Measurements from ENCODE around the gene TASP1.

Gene TASP1

DNA sequence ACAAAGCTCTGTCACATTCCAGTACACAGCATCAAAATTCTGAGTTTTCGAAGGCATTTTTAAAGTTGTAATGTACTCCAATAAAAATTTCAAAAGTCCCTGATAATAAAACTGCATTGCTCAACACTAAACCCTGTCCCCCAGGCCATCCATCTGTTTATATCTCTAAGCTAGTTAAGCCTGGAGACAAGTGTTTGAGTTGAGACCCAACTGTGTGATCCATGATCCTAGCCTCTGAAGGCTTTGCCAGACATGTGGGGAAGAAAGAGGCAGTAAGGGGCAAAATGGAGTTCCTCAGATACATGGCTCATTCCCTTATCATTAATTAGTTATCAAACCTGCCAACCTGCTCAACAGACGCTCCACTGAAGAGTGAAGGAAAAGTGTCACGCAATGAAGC lies 219.3 kb downstream of the TASP1 start:
- H3K9ac ChIP-seq (ENCODE audit: low read length) = no peak overlapping the region
- no peaks in the 10 kb centered on the region for H3K4me1 ChIP-seq (ENCODE audit: control insufficient read depth, insufficient read depth, low read length)
- H3K27ac ChIP-seq (ENCODE audit: low read depth, low read length) = no peak overlapping the region
- no peaks in the 10 kb centered on the region for H3K36me3 ChIP-seq (ENCODE audit: control insufficient read depth, insufficient read depth, low read length)
- no peaks in the 10 kb centered on the region for H3K27me3 ChIP-seq (ENCODE audit: control insufficient read depth, insufficient read depth, low read length)
- H3K4me3 ChIP-seq (ENCODE audit: low read length) = no peak overlapping the region

DNA sequence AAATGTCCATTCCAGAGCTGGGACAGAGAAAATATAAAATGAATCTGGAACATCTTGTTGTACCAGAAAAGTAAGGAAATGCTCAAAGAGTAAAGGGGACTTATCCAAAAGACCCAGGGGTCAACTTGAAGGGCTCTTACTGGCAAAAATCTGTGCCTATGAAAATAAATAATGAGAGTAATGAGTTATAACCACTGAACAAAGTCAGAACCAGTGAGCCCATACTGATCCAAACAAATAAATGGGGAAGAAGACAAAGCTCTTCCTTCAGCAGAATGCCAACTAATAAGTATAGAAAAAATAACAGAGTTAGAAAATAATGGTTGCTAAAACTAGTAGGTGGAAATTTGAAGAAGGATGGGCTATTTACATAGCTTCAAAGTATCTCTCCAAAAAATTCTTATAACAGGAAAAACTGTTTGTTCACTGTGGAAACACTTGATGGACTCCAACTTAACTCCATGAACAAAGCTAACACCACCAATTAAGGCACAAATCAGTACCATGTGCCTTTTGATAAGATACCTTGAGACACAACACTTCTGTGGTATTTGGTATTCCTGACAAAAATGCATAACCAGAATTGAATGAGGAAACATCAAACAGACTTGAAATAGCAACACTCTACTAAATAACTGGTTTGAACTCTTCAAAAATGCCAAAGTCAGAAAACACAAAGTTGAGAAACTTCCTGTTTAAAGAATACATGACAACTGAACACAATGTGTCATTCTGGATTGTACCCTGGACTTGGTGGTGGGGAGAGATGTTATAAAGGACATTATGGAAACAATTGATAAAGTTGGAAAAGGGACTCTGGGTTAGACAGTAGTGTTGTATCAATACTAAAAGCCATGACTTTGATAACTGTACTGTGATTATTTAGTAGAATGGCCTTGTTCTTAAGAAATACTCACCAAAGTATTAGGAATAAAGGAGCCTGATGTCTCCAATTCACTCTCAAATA lies 220.2 kb downstream of the TASP1 start:
- H3K4me1 ChIP-seq (ENCODE audit: control insufficient read depth, insufficient read depth, low read length) = no peaks in the 10 kb centered on the region
- no peak overlapping the region for H3K27ac ChIP-seq (ENCODE audit: low read depth, low read length)
- H3K27me3 ChIP-seq (ENCODE audit: control insufficient read depth, insufficient read depth, low read length) = no peaks in the 10 kb centered on the region
- no peaks in the 10 kb centered on the region for H3K36me3 ChIP-seq (ENCODE audit: control insufficient read depth, insufficient read depth, low read length)
- no peak overlapping the region for H3K9ac ChIP-seq (ENCODE audit: low read length)
- H3K4me3 ChIP-seq (ENCODE audit: low read length) = no peak overlapping the region

DNA sequence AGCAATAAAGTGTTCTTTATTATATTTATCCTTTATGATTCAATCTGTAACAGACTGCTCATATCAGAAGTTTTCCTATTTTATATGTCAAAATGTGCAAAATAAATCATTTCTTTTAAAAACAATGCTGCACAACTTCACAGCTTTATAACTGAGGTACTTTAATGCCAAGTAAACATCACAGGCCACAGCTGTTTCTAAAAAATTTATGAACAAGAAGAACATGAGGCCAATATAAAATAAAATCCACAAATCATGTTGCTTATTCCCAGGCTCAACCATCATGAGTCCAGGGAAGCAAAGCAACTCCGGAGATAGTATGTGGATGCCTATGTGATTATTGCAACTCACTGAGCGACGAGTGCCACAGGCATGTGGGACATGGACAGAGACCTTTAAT lies 222.2 kb downstream of the TASP1 start:
- no peak overlapping the region for H3K9ac ChIP-seq (ENCODE audit: low read length)
- no peak overlapping the region for H3K4me3 ChIP-seq (ENCODE audit: low read length)
- H3K4me1 ChIP-seq (ENCODE audit: control insufficient read depth, insufficient read depth, low read length) = peaks cover 6% of the 10 kb centered on the region
- no peaks in the 10 kb centered on the region for H3K27me3 ChIP-seq (ENCODE audit: control insufficient read depth, insufficient read depth, low read length)
- no peak overlapping the region for H3K27ac ChIP-seq (ENCODE audit: low read depth, low read length)
- H3K36me3 ChIP-seq (ENCODE audit: control insufficient read depth, insufficient read depth, low read length) = no peaks in the 10 kb centered on the region

DNA sequence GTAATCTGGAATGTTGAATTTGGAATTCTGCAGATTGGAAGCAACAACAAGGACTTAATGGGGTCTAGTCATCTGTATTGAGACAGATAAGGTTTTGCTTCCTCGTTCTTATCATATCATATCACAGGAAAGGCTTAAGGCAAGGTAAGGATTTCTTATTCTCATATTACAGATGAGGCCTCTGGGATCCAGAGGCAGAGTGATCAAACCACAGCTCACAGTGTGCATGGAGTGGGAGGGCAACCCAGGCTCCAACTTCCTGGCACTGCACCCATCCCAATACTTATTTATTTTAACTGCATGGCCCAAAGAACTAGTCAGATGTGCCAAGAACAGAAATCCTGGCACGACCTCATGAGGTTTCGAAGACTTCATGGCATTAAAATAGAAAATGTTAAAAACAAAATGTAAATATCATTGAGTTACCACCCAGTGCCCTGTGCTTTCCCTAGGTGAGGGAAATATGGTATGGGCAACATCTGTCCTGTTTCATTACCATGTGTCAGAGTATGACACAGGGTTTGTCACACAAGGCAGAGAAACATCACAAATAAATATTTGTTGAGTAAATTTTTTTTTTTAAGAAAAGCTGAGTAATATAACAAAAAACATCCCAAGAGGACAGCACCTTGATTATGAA lies 225.8 kb downstream of the TASP1 start:
- Histone ChIP-seq H3K36me3 (ENCODE audit: control insufficient read depth, insufficient read depth, low read length) (no peaks in the 10 kb centered on the region), H3K4me3 (ENCODE audit: low read length) (no peak overlapping the region), H3K27me3 (ENCODE audit: control insufficient read depth, insufficient read depth, low read length) (no peaks in the 10 kb centered on the region), H3K27ac (ENCODE audit: low read depth, low read length) (no peak overlapping the region), H3K9ac (ENCODE audit: low read length) (no peak overlapping the region), H3K4me1 (ENCODE audit: control insufficient read depth, insufficient read depth, low read length) (peaks cover 6% of the 10 kb centered on the region)

DNA sequence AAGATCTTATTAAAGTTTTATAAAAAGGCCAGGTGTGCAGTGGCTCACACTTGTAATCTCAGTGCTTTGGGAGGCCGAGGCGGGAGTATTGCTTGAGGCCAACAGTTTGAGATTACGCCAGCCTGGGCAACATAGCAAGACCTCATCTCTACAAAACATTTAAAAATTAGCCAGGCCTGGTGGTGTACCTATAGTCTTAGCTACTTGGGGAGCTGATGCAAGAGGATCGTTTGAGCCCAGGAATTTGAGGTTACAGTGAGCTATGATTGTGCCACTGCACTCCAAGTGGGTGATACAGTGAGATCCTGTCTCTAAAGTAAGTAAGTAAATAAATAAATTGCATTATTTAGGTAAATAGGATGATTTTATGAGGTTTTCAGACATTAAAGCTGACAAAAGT lies 234.4 kb downstream of the TASP1 start:
- no peak overlapping the region for H3K9ac ChIP-seq (ENCODE audit: low read length)

DNA sequence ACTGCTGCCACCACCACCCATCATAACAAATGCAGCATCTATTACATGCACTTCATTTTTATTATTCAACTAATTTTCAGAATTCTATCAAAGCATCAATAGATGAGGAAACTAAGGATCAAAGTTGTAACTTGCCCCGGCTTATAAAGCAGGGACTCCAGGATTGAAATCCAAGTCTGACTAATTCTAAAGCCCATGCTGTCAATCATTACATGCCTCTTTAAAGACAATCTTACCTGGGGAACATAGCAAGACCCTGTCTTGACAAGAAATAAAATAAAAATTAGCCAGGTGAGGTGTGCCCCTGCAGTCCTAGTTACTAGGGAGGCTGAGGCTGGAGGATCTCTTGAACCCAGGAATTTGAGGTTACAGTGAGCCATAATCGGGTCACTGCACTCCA lies 235.3 kb downstream of the TASP1 start:
- Histone ChIP-seq H3K9ac (ENCODE audit: low read length) (no peak overlapping the region), H3K4me1 (ENCODE audit: control insufficient read depth, insufficient read depth, low read length) (no peaks in the 10 kb centered on the region), H3K27ac (ENCODE audit: low read depth, low read length) (no peak overlapping the region), H3K4me3 (ENCODE audit: low read length) (no peak overlapping the region), H3K27me3 (ENCODE audit: control insufficient read depth, insufficient read depth, low read length) (no peaks in the 10 kb centered on the region), H3K36me3 (ENCODE audit: control insufficient read depth, insufficient read depth, low read length) (no peaks in the 10 kb centered on the region)

More for the DNA sequence above, 234.4 kb downstream of the TASP1 start:
- no peak overlapping the region for H3K4me3 ChIP-seq (ENCODE audit: low read length)
- no peaks in the 10 kb centered on the region for H3K27me3 ChIP-seq (ENCODE audit: control insufficient read depth, insufficient read depth, low read length)
- H3K4me1 ChIP-seq (ENCODE audit: control insufficient read depth, insufficient read depth, low read length) = no peaks in the 10 kb centered on the region
- H3K36me3 ChIP-seq (ENCODE audit: control insufficient read depth, insufficient read depth, low read length) = no peaks in the 10 kb centered on the region
- H3K27ac ChIP-seq (ENCODE audit: low read depth, low read length) = no peak overlapping the region

DNA sequence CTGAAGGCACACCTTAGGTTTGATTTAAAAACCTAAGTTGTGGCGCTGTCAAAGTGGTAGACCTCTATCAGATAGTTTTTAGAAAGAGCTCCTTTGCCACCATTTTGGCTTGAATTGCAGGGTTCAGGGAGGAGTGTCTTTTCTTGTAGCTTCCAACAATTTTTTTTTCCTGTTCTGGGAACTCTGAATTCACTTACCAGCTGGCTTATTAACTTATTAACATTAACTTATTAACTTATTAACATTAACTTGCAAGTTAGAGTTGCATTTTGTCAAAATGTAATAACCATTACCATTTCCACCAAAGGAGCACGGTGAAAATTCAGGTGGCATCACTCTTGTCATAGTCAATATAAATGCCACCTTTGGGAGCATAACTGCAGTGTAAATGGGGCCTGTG lies 235.7 kb downstream of the TASP1 start:
- Histone ChIP-seq H3K36me3 (ENCODE audit: control insufficient read depth, insufficient read depth, low read length) (no peaks in the 10 kb centered on the region), H3K27ac (ENCODE audit: low read depth, low read length) (no peak overlapping the region), H3K4me1 (ENCODE audit: control insufficient read depth, insufficient read depth, low read length) (no peaks in the 10 kb centered on the region), H3K4me3 (ENCODE audit: low read length) (no peak overlapping the region), H3K9ac (ENCODE audit: low read length) (no peak overlapping the region), H3K27me3 (ENCODE audit: control insufficient read depth, insufficient read depth, low read length) (no peaks in the 10 kb centered on the region)

DNA sequence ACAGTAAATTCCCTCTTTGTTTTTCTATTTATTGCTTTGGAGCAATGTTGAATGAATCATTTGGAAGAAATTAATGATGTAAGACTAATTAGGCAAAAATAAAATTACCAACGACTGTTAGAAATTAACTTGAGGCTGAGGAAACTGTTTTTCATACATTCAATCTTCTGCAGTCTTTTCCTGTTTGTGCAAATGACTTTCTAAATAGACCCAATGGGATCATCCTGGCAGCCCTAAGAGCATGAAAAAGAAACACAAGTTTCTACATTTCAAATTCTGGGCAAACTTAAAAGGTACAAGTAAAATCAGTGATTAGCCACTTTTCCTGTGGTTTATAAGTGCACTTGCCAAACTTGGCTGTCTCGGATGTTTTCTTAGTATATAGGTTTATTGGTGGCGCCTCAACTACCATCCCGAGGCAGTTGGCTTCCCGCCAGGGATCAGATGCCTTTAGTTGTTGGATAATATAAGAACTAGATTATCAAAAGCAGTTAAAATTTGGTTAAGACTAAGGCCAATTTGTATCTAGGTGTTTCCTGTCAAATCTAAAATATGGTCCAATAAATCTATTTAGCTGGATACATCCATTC lies 236.5 kb downstream of the TASP1 start:
- Histone ChIP-seq H3K4me3 (ENCODE audit: low read length) (no peak overlapping the region), H3K27me3 (ENCODE audit: control insufficient read depth, insufficient read depth, low read length) (no peaks in the 10 kb centered on the region), H3K4me1 (ENCODE audit: control insufficient read depth, insufficient read depth, low read length) (peaks cover 2% of the 10 kb centered on the region)

DNA sequence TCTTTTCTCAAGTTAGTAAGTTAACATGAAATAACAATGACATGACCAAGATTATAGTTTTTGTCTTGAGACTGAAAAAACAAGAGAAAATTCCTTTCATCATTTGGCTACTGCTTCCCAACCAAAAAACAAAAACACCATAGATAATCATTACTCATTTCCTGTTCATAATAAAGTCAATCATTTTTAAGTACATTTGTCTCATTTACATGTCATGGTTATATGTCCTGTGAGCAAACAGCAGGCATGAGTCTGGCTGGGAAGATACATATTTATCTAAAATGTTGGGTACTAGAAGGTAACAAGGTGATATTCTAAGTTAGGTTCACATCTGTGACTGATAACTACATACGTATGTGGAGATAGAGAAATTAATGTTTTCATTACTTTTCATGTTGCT lies 237.1 kb downstream of the TASP1 start:
- peaks cover 2% of the 10 kb centered on the region for H3K4me1 ChIP-seq (ENCODE audit: control insufficient read depth, insufficient read depth, low read length)
- no peak overlapping the region for H3K9ac ChIP-seq (ENCODE audit: low read length)
- no peak overlapping the region for H3K27ac ChIP-seq (ENCODE audit: low read depth, low read length)
- no peaks in the 10 kb centered on the region for H3K27me3 ChIP-seq (ENCODE audit: control insufficient read depth, insufficient read depth, low read length)
- H3K4me3 ChIP-seq (ENCODE audit: low read length) = no peak overlapping the region
- no peaks in the 10 kb centered on the region for H3K36me3 ChIP-seq (ENCODE audit: control insufficient read depth, insufficient read depth, low read length)

More for the DNA sequence above, 236.5 kb downstream of the TASP1 start:
- Histone ChIP-seq H3K27ac (ENCODE audit: low read depth, low read length) (no peak overlapping the region), H3K9ac (ENCODE audit: low read length) (no peak overlapping the region), H3K36me3 (ENCODE audit: control insufficient read depth, insufficient read depth, low read length) (no peaks in the 10 kb centered on the region)

DNA sequence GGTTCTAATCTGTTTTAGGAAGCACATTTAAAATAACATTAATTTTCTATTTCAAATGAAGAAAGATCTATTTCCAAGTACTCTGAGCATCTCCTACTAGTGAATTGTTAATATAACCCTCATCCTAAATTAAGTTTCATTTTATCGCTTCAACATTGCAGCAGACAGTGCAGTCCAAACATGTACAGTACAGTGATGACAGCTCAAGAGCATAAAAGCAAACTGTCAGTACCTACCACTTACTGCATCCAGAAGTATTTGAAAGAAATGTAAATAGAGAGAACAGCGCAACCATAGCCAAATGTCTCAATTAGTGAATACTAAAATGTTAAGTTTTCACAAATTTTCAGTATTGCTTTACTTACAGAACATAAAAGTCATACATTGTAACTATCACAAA lies 238.3 kb downstream of the TASP1 start:
- Histone ChIP-seq H3K9ac (ENCODE audit: low read length) (no peak overlapping the region), H3K4me3 (ENCODE audit: low read length) (no peak overlapping the region), H3K27me3 (ENCODE audit: control insufficient read depth, insufficient read depth, low read length) (no peaks in the 10 kb centered on the region), H3K4me1 (ENCODE audit: control insufficient read depth, insufficient read depth, low read length) (peaks cover 2% of the 10 kb centered on the region), H3K36me3 (ENCODE audit: control insufficient read depth, insufficient read depth, low read length) (no peaks in the 10 kb centered on the region), H3K27ac (ENCODE audit: low read depth, low read length) (no peak overlapping the region)

DNA sequence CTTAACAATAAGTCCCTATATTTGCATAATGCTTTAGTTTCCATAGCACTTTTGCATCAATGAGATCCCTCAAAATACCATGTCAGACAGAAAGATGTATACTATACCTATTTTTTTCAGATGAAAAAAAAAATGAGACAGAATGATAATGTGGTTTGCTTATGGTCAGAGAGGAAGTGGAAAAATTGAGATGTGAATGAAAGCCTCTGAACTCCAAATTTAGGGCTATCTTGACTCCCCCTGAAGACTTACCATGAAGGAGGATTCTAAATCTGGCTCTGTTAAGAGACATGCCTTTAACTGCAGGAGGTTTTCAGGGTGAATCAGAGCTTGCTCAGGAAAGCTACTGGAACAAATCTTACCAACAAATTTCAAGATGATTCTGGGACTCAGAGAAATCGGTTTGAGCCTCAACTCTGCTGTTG lies 241.4 kb downstream of the TASP1 start:
- Histone ChIP-seq H3K27ac (ENCODE audit: low read depth, low read length) (peak overlapping the region; percentile 28), H3K4me3 (ENCODE audit: low read length) (no peak overlapping the region), H3K4me1 (ENCODE audit: control insufficient read depth, insufficient read depth, low read length) (peaks cover 2% of the 10 kb centered on the region), H3K9ac (ENCODE audit: low read length) (no peak overlapping the region), H3K36me3 (ENCODE audit: control insufficient read depth, insufficient read depth, low read length) (no peaks in the 10 kb centered on the region), H3K27me3 (ENCODE audit: control insufficient read depth, insufficient read depth, low read length) (no peaks in the 10 kb centered on the region)

DNA sequence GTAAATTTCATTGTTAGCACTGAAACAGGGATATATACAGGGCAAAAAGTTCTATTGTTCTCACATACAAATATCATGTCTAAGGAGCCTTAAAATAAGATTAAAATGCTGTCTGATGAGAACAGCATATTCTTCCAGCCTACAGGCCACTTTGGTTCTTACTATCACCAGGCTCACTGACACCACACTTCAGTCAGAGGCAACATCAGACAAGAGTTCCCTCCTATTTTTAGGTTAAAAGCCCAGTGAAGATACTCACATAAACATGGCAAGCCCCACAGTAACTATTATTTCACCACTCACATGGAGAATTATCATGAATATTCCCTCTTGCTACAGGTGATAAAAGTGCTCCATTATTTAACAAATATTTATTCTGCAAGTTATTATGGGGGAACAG lies 241.9 kb downstream of the TASP1 start:
- Histone ChIP-seq H3K9ac (ENCODE audit: low read length) (no peak overlapping the region), H3K27me3 (ENCODE audit: control insufficient read depth, insufficient read depth, low read length) (no peaks in the 10 kb centered on the region), H3K4me3 (ENCODE audit: low read length) (no peak overlapping the region), H3K36me3 (ENCODE audit: control insufficient read depth, insufficient read depth, low read length) (no peaks in the 10 kb centered on the region), H3K27ac (ENCODE audit: low read depth, low read length) (no peak overlapping the region), H3K4me1 (ENCODE audit: control insufficient read depth, insufficient read depth, low read length) (peaks cover 2% of the 10 kb centered on the region)
